HEK293T (cell line): ENCODE data around the gene PXMP4.

ENCODE experiments used
- BHLHE40 ChIP-seq: fragments of 450-650 bp; IDR thresholded peaks from 2 replicates; pipeline ENCODE4 v1.6.1; 2016; ENCODE audit warnings: mild to moderate bottlenecking, moderate library complexity, borderline replicate concordance
- CTBP1 ChIP-seq: fragments of 450-650 bp; IDR thresholded peaks from 2 replicates; pipeline ENCODE4 v1.6.1; 2016; ENCODE audit warnings: borderline replicate concordance
- ELF4 ChIP-seq: fragments of 450-650 bp; IDR thresholded peaks from 2 replicates; pipeline ENCODE4 v1.6.1; 2017; ENCODE audit warnings: antibody characterized with exemption
- FOXA1 ChIP-seq: fragments of 450-650 bp; IDR thresholded peaks from 2 replicates; pipeline ENCODE4 v1.6.1; 2016; ENCODE audit warnings: mild to moderate bottlenecking
- L3MBTL2 ChIP-seq: fragments of 450-650 bp; conservative IDR thresholded peaks from 2 replicates; pipeline ENCODE4 v1.6.1; 2016; ENCODE audit warnings: mild to moderate bottlenecking
- NFRKB ChIP-seq: fragments of 450-650 bp; IDR thresholded peaks from 2 replicates; pipeline ENCODE4 v1.6.1; 2016; ENCODE audit warnings: mild to moderate bottlenecking, moderate library complexity
- PKNOX1 ChIP-seq: fragments of 450-650 bp; IDR thresholded peaks from 2 replicates; pipeline ENCODE4 v1.6.1; 2016
- SP1 ChIP-seq: fragments of 450-650 bp; IDR thresholded peaks from 2 replicates; pipeline ENCODE4 v1.6.1; 2017
- TARDBP ChIP-seq: fragments of 450-650 bp; IDR thresholded peaks from 2 replicates; pipeline ENCODE4 v1.6.1; 2016
- ZNF384 ChIP-seq: fragments of 450-650 bp; IDR thresholded peaks from 2 replicates; pipeline ENCODE4 v1.6.1; 2016

- TF ChIP-seq ZNF384 (no peak), SP1 (no peak), NFRKB (no peak), BHLHE40 (no peak), CTBP1 (no peak), FOXA1 (no peak), PKNOX1 (no peak), L3MBTL2 (no peak), ELF4 (no peak), TARDBP (no peak)
These were observed 7.0 kb upstream of the PXMP4 start for GRCh38 chr20:33727115-33727479.
